Mesothelial cell of epicardium (in vitro differentiated cells): ENCODE results near the gene TSPO. TPM values are rescaled to one million over a fixed set of nuclear protein-coding genes. Genes with fewer than 3 reads are reported as not detected.

Experiments used
- DNase-seq, 2 experiments: peaks; one replicate each; pipeline ENCODE4 v3.0.0; 2021; ENCODE audit warnings: low spot score in 2 of 2; ENCODE audit not compliant: unreplicated experiment in 2 of 2
- H3K27ac Mint-ChIP-seq: 2 replicates; pipeline ENCODE4 v1.8.0; 2021; ENCODE audit warnings: mixed read lengths
- H3K27me3 Mint-ChIP-seq: 2 replicates; pipeline ENCODE4 v1.8.0; 2021; ENCODE audit warnings: low read depth, mixed read lengths
- H3K36me3 Mint-ChIP-seq: 2 replicates; pipeline ENCODE4 v1.8.0; 2021; ENCODE audit warnings: mixed read lengths
- H3K4me1 Mint-ChIP-seq: 2 replicates; pipeline ENCODE4 v1.8.0; 2021; ENCODE audit warnings: mixed read lengths
- H3K4me3 Mint-ChIP-seq: 2 replicates; pipeline ENCODE4 v1.8.0; 2021; ENCODE audit warnings: mild to moderate bottlenecking, moderate library complexity, mixed read lengths
- H3K9me3 Mint-ChIP-seq: 2 replicates; pipeline ENCODE4 v1.8.0; 2021; ENCODE audit warnings: mixed read lengths
- total RNA-seq: library from RNA; stranded (reverse); gene quantifications from 3 replicates; pipeline ENCODE4 v1.2.1, GENCODE V29; 2021
- TF ChIP-seq, protein P1 (sequence below): fragments of 200-600 bp; sonication (generic); IDR thresholded peaks from one replicate; pipeline ENCODE4 v1.5.0; 2021; ENCODE audit warnings: antibody characterized with exemption; ENCODE audit not compliant: unreplicated experiment

The TSPO gene
- total RNA-seq, 1 donor from 2014 or later: 44.9 TPM

DNA sequence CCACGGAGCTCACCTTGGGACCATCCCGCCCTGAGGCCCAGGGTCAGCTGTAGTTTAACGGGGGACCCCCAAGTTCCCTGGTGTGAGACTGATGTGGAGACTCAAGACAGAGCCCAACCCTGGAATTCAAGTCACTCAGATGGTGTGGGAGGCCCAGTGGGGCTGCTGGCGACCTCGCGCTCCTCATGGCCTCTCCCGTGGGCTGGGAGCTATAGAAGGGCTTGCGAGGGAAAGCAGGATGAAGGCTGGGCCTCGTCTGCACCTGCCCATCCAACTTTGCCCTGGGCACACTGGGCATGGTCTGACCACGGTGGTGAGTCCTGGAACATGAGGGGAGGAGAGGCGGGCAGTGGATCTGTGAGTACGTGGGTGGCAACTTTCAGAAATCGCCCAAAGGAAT is 49.2 kb downstream of the TSPO start:
- TF ChIP-seq, protein P1, sequence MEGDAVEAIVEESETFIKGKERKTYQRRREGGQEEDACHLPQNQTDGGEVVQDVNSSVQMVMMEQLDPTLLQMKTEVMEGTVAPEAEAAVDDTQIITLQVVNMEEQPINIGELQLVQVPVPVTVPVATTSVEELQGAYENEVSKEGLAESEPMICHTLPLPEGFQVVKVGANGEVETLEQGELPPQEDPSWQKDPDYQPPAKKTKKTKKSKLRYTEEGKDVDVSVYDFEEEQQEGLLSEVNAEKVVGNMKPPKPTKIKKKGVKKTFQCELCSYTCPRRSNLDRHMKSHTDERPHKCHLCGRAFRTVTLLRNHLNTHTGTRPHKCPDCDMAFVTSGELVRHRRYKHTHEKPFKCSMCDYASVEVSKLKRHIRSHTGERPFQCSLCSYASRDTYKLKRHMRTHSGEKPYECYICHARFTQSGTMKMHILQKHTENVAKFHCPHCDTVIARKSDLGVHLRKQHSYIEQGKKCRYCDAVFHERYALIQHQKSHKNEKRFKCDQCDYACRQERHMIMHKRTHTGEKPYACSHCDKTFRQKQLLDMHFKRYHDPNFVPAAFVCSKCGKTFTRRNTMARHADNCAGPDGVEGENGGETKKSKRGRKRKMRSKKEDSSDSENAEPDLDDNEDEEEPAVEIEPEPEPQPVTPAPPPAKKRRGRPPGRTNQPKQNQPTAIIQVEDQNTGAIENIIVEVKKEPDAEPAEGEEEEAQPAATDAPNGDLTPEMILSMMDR: no peak
- peaks cover 6% of the 10 kb centered on the region for H3K4me1 Mint-ChIP-seq
- H3K27me3 Mint-ChIP-seq: no peaks in the 10 kb centered on the region
- H3K9me3 Mint-ChIP-seq: no peaks in the 10 kb centered on the region
- no peak for DNase-seq
- H3K4me3 Mint-ChIP-seq: no peak overlapping the region
- H3K36me3 Mint-ChIP-seq: no peaks in the 10 kb centered on the region
- H3K27ac Mint-ChIP-seq: no peak overlapping the region

DNA sequence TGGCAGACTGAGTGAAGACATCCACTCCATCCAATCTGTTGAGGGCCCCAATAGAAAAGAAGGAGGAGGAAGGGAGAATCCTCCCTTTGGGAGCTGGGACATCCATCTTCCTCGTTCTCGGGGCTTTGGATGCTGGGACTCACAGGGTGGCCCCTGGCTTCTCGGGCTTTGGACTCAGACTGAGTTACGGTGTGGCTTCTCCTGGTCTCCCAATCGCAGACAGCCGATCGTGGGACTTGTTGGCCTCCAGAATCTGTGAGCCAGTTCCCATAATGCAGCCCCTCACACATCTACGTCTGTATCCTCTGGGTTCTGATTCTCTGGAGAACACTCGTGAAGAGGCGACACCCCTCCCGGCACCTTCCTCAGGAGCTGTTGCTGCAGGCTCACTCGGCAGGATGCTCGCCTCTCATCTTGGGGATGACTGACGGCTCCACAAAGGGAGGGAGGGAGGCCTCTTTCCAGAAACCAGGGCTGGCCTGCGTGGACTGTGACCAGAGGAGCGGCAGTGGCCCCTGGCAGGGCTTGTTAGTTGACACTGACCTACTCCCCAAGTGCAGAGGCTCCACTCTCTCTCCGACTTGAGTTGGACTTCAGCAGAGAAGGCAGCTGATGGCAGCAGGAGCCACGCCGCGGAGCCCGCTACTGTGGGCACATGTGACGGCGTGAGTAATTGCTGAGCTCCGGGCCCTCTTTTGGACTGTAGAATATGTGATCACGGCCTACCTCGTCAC is 50.3 kb downstream of the TSPO start:
- H3K4me3 Mint-ChIP-seq: no peak overlapping the region
- no peak for DNase-seq
- no peaks in the 10 kb centered on the region for H3K27me3 Mint-ChIP-seq
- H3K36me3 Mint-ChIP-seq: no peaks in the 10 kb centered on the region
- H3K4me1 Mint-ChIP-seq: peaks cover 8% of the 10 kb centered on the region
- no peak overlapping the region for H3K27ac Mint-ChIP-seq
- TF ChIP-seq, protein P1: no peak
- no peaks in the 10 kb centered on the region for H3K9me3 Mint-ChIP-seq

GRCh38 chr22:43202326-43202725 is 51.0 kb downstream of the TSPO start:
- Mint-ChIP-seq H3K36me3 (no peaks in the 10 kb centered on the region), H3K4me1 (peaks cover 8% of the 10 kb centered on the region), H3K27me3 (no peaks in the 10 kb centered on the region), H3K4me3 (no peak overlapping the region), H3K27ac (no peak overlapping the region), H3K9me3 (no peaks in the 10 kb centered on the region)
- TF ChIP-seq, protein P1: no peak
- DNase-seq: no peak

- TF ChIP-seq, protein P1: no peak
- peak overlapping the region; percentile 27 for H3K27ac Mint-ChIP-seq
- H3K4me1 Mint-ChIP-seq: peaks cover 8% of the 10 kb centered on the region
- no peaks in the 10 kb centered on the region for H3K27me3 Mint-ChIP-seq
- no peaks in the 10 kb centered on the region for H3K9me3 Mint-ChIP-seq
- no peaks in the 10 kb centered on the region for H3K36me3 Mint-ChIP-seq
- no peak overlapping the region for H3K4me3 Mint-ChIP-seq
- no peak for DNase-seq
These were observed 51.5 kb downstream of the TSPO start for GRCh38 chr22:43202756-43203410.

- Mint-ChIP-seq H3K4me3 (no peak overlapping the region), H3K27ac (no peak overlapping the region), H3K9me3 (no peaks in the 10 kb centered on the region), H3K4me1 (peaks cover 8% of the 10 kb centered on the region), H3K27me3 (no peaks in the 10 kb centered on the region), H3K36me3 (no peaks in the 10 kb centered on the region)
- TF ChIP-seq, protein P1: no peak
- no peak for DNase-seq
These were observed 52.2 kb downstream of the TSPO start for GRCh38 chr22:43203471-43203981.
